ENCODE data around the gene KCNG2. TPM values are rescaled to one million over a fixed set of nuclear protein-coding genes. Genes with fewer than 3 reads are reported as not detected.

Gene KCNG2
- total and polyA plus RNA-seq, 2 of the 8 experiments (the other 6 are each of a cell fraction or from before 2014, with no cell fraction given): 0.19 to 0.74 TPM

DNA sequence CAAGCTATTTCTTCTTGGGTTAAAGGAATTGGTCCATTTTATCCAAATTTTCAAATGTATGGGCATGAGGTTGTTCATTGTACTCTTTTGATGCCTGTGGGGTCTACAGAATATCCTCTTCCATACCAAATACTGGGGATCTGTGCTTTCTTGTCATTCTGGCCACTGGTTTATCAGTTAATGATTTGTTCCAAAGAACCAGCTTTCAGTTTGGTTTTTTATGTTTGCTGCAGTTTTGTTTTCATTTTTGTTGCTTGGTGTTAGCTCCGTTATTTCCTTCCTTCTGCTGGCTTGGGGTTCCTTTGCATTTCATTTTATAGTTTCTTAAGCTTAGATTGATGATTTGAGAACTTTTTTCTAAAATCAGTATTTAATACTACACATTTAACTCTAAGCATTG is 108.3 kb downstream of the KCNG2 start (continued):
- no peak for TF ChIP-seq CHD7 (IDR thresholded peaks at IDR 0.05; ENCODE audit: insufficient replicate concordance, low read length)
- no peak for TF ChIP-seq SRF (IDR thresholded peaks at IDR 0.05; ENCODE audit: low read depth, low read length)
- no peak for TF ChIP-seq RNF2 (IDR thresholded peaks at IDR 0.05; ENCODE audit: borderline replicate concordance, low read depth, low read length, missing control alignments, poor library complexity, severe bottlenecking)
- TF ChIP-seq TEAD4 (IDR thresholded peaks at IDR 0.05; ENCODE audit: low read depth, low read length): no peak
- TF ChIP-seq KDM1A (IDR thresholded peaks at IDR 0.05; ENCODE audit: borderline replicate concordance, low read length): no peak
- no peak for TF ChIP-seq EP300 (IDR thresholded peaks at IDR 0.05; ENCODE audit: borderline replicate concordance in 1 of 2, low read depth in 2 of 2, low read length in 2 of 2)
- TF ChIP-seq CHD2 (IDR thresholded peaks at IDR 0.05; ENCODE audit: low read length): no peak
- no peak for TF ChIP-seq MAFK (IDR thresholded peaks at IDR 0.05; ENCODE audit: low read depth, low read length)

Data from H1 (cell line).